ACC112 (cell line): ENCODE measurements around the gene ZGRF1.

Experiments used
- H2AFZ ChIP-seq: fragments of 200-600 bp; sonication (generic); one replicate; pipeline ENCODE4 v1.6.0; 2017; ENCODE audit warnings: antibody characterized with exemption, low read length; ENCODE audit not compliant: unreplicated experiment
- H3K27ac ChIP-seq: fragments of 200-600 bp; sonication (generic); 2 replicates; pipeline ENCODE4 v1.5.1; 2014; ENCODE audit warnings: low read depth, mild to moderate bottlenecking, antibody characterized with exemption, low read length, moderate library complexity
- H3K27me3 ChIP-seq: fragments of 200-600 bp; sonication (generic); 2 replicates; pipeline ENCODE4 v1.6.1; 2014; ENCODE audit warnings: mild to moderate bottlenecking, antibody characterized with exemption, low read length, moderate library complexity, mixed read lengths; ENCODE audit not compliant: insufficient read depth
- H3K36me3 ChIP-seq: fragments of 200-600 bp; sonication (generic); 2 replicates; pipeline ENCODE4 v1.6.1; 2016; ENCODE audit warnings: mild to moderate bottlenecking, antibody characterized with exemption, low read length, moderate library complexity, mixed read lengths; ENCODE audit not compliant: insufficient read depth
- H3K4me1 ChIP-seq: fragments of 200-600 bp; sonication (generic); one replicate; pipeline ENCODE4 v1.6.1; 2016; ENCODE audit warnings: low read length, mixed read lengths; ENCODE audit not compliant: insufficient read depth, unreplicated experiment, control insufficient read depth
- H3K4me3 ChIP-seq: fragments of 200-600 bp; sonication (generic); 2 replicates; pipeline ENCODE4 v1.5.1; 2014; ENCODE audit warnings: mild to moderate bottlenecking, low read depth, low read length
- H3K79me2 ChIP-seq: fragments of 200-600 bp; sonication (generic); one replicate; pipeline ENCODE4 v1.6.0; 2016; ENCODE audit warnings: low read length; ENCODE audit not compliant: control insufficient read depth, unreplicated experiment, insufficient read depth

ZGRF1 gene

DNA sequence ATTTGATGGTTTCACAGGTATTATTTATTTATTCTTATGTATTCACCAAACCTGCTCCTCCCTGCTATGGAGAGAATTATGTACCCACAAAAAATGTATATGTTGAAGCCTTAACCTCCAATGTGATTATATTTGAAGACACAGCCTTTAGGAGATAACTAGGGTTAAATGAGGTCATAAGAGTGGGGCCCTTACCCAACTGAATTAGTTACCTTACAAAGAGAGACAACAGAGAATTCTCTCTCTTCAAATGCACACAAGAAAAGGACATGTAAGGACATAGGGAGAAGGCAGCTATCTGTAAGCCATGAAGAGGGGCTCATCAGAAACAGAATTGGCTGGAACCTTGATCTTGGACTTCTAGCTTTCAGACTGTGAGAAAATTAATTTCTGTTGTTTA, 44.0 kb downstream of the ZGRF1 start:
- H3K36me3 ChIP-seq: no peaks in the 10 kb centered on the region
- H3K4me1 ChIP-seq: peaks cover 11% of the 10 kb centered on the region
- H3K27me3 ChIP-seq: no peaks in the 10 kb centered on the region

DNA sequence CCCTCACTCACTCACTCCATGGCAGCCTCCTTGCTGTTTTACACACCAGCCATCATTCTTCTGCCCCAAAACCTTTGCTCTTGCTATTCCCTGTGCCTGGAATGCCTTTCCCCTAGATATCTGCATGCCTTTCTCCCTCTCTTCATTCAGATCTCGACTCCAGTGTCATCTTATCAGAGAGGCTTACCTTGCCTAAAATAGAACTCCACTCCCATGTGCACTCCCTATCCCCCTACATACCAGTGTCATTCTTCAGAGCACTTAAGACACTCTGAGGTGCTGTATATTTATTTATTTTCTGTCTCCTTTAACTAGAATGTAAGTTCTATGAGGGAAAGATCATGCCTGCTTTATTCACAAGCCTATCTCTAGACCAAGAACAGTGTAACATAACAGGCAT, 45.1 kb downstream of the ZGRF1 start:
- Histone ChIP-seq H2AFZ (no peak overlapping the region), H3K4me1 (peaks cover 11% of the 10 kb centered on the region), H3K4me3 (no peak overlapping the region), H3K36me3 (no peaks in the 10 kb centered on the region), H3K27me3 (no peaks in the 10 kb centered on the region), H3K79me2 (no peaks in the 10 kb centered on the region), H3K27ac (no peak overlapping the region)

More for the DNA sequence above, 44.0 kb downstream of the ZGRF1 start:
- Histone ChIP-seq H3K79me2 (no peaks in the 10 kb centered on the region), H3K4me3 (no peak overlapping the region), H2AFZ (no peak overlapping the region), H3K27ac (no peak overlapping the region)

DNA sequence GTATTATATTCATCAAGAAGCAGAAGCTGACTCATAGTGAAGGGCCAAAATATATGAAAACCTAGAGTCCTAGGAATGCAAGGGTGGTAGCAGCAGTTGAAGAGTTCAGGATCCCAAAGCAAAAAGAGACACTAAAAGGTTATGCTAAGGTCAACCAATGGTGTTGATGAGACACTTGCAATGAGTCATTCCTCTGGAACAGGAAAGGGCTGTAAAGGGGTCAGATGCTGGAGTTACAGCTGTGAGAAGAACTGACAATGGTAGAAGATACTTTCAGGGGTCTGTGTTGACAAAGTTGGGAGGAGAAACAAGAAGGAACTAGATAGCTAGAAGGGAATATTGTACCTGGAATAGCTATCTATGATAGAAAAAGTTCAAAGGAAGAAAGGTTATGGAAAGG, 47.5 kb downstream of the ZGRF1 start:
- Histone ChIP-seq H2AFZ (no peak overlapping the region), H3K4me1 (peaks cover 11% of the 10 kb centered on the region), H3K27ac (no peak overlapping the region), H3K27me3 (no peaks in the 10 kb centered on the region), H3K79me2 (no peaks in the 10 kb centered on the region), H3K36me3 (no peaks in the 10 kb centered on the region), H3K4me3 (no peak overlapping the region)

DNA sequence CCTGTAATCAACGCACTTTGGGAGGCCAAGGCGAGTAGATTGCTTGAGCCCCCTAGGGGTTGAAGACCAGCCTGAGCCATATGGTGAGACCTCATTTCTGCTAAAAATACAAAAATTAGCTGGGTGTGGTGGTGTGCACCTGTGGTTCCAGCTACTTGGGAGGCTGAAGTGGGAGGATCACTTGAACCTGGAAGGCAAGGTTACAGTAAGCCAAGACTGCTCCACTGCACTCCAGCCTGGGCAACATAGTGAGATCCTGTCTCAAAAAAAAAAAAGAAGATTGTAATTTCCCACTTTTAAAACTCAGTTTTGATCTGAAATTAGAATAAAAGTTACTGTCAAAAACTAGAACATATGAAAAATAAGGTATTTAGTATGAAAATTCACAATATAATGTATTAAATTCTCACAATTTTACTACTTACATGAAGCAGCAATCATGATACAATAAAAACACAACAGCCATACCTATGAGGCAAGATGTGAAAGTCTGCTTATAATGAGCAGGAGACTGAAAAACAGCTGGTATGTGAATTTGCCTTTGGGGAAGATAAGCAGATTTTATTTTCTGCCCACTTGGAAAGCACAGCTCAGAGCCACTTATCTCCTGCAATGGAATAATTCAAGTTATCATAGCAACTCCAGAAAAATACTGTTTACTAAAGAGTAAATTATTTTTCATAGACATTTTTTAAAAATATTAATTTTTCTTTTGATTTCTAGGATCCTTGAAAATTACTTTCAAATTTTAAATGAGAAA, 50.6 kb downstream of the ZGRF1 start:
- Histone ChIP-seq H2AFZ (no peak overlapping the region), H3K4me1 (peaks cover 11% of the 10 kb centered on the region), H3K27me3 (no peaks in the 10 kb centered on the region), H3K36me3 (0 out of 2 replicates have a peak, but pooled peaks cover 4% of the 10 kb centered on the region), H3K27ac (no peak overlapping the region), H3K79me2 (no peaks in the 10 kb centered on the region), H3K4me3 (no peak overlapping the region)

DNA sequence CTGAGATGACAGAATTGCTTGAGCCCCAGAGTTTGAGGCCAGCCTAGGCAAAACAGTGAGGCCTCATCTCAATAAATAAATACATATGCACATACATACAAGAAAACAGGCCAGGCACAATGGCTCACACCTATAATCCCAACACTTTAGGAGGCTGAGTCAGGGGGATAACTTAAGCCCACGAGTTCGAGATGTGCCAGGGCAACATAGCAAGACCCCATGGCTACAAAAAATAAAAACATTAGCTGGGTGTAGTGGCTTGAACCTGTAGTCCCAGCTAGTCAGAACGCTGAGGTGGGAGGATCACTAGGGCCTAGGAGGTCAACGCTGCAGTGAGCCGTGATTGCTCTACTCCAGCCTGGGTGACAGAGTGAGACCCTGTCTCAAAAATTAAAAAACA, 69.2 kb downstream of the ZGRF1 start:
- Histone ChIP-seq H3K27ac (no peak overlapping the region), H3K27me3 (no peaks in the 10 kb centered on the region), H2AFZ (no peak overlapping the region), H3K4me1 (no peaks in the 10 kb centered on the region), H3K36me3 (no peaks in the 10 kb centered on the region; the same call in 1 of the 2 replicates), H3K4me3 (no peak overlapping the region), H3K79me2 (no peaks in the 10 kb centered on the region)

DNA sequence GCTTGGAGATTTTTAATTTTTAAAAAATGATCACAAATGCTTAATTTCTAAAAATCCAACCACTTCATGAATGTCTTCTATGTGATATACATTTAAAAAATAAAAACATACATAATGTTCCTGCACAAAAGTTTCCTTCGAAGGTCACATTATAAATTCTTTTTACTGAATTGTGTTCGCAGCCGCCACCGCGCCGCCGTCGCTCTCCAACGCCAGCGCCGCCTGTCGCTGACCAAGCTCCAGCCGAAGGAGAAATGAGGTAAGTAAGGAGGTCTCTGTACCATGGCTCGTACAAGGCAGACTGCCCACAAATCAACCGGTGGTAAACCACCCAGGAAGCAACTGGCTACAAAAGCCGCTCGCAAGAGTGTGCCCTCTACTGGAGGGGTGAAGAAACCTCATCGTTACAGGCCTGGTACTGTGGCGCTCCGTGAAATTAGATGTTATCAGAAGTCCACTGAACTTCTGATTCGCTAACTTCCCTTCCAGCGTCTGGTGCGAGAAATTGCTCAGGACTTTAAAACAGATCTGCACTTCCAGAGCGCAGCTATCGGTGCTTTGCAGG, 71.9 kb downstream of the ZGRF1 start:
- no peaks in the 10 kb centered on the region for H3K4me1 ChIP-seq
- H2AFZ ChIP-seq: no peak overlapping the region
- H3K79me2 ChIP-seq: no peaks in the 10 kb centered on the region
- H3K4me3 ChIP-seq: no peak overlapping the region
- no peaks in the 10 kb centered on the region for H3K27me3 ChIP-seq
- H3K36me3 ChIP-seq: peaks cover 6% of the 10 kb centered on the region; the same call in 1 of the 2 replicates
- H3K27ac ChIP-seq: no peak overlapping the region

DNA sequence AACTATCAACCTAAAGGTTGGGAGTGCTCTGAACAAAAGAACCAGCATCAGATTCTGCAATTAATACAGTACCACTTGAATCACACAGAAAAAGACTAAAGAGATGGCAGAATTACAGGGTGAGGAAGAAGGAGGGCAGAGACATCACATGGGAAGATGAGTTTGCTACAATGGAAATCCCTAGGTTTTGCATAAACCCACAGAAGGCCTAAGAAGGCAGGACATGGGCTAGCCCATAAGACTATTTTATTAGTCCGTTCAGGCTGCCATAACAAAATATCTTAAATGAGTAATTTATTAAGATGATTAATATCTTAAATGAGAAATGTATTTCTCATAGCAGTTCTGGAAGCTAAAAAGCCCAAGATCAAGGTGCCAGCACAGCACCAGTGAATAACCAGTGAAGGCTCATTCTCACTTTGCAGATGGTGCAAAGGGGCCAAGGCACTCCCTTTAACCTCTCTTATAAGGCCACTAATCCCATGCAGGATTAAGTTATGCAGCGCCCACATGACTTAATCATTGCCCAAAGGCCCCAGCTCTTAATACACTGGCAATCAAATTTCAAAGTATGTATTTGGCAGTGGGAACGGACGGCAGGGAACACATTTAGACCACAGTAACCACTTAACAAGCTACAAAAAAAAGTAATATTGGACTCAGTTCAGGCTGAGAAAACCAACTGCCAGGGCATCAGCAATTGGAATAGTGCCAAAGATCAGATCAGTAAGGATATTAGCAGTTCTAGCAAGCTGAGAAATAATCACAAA, 73.1 kb downstream of the ZGRF1 start:
- H3K36me3 ChIP-seq: peaks cover 6% of the 10 kb centered on the region; the same call in 1 of the 2 replicates
- no peak overlapping the region for H3K4me3 ChIP-seq

DNA sequence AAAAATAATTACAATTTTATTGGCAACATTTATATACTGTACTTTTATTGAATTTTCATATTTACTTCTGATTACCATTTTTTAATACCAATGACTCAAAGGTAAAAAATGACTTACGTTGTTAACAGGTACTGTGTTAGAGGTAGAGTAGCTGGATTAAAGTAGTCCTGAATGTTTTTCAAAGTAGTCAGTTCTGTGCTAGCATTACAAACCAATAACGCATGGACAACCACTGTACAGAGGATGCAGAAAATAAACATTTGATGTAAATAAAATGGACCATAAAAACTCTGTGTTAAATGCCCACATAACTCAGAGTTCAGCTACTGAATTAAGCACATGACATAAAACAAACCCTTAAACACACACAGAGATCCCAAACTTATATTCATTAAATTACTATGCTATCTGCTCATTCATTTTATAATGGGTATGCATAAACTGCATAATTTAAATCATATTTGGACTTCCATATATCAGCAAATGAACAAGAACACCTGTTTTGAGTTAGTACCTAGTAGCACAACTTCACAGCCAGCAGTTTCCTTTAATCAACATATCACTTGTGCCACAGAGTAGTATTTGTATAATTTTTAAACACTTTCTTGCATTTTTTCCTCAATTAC, 74.3 kb downstream of the ZGRF1 start:
- Histone ChIP-seq H3K4me3 (no peak overlapping the region), H3K27ac (no peak overlapping the region), H2AFZ (no peak overlapping the region), H3K27me3 (no peaks in the 10 kb centered on the region), H3K79me2 (no peaks in the 10 kb centered on the region), H3K36me3 (0 out of 2 replicates have a peak, but pooled peaks cover 6% of the 10 kb centered on the region), H3K4me1 (no peaks in the 10 kb centered on the region)

More for the DNA sequence above, 73.1 kb downstream of the ZGRF1 start:
- H3K4me1 ChIP-seq: no peaks in the 10 kb centered on the region
- no peak overlapping the region for H2AFZ ChIP-seq
- H3K27ac ChIP-seq: no peak overlapping the region
- H3K79me2 ChIP-seq: no peaks in the 10 kb centered on the region
- no peaks in the 10 kb centered on the region for H3K27me3 ChIP-seq

DNA sequence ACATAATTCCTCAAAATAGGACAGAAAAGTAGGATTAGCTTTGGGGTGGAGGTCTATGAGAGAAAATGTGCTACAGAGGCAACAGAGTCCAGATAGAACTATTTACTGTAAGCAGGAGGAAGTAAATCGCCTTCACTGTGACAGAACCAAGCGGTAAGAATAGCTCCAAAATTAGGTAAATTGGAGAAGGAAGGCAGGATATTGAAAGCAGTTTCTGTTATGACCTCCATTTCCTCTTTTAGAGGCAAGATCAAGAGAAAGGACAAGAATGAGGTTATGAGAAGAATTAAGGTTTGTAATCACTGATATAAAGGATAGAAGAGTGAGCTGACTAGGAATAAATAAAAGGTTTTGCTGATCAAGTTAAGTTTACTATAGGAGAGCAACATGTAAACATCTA, 76.6 kb downstream of the ZGRF1 start:
- Histone ChIP-seq H2AFZ (no peak overlapping the region), H3K27me3 (no peaks in the 10 kb centered on the region), H3K4me3 (no peak overlapping the region), H3K4me1 (no peaks in the 10 kb centered on the region), H3K79me2 (no peaks in the 10 kb centered on the region), H3K27ac (no peak overlapping the region), H3K36me3 (0 out of 2 replicates have a peak, but pooled peaks cover 6% of the 10 kb centered on the region)

DNA sequence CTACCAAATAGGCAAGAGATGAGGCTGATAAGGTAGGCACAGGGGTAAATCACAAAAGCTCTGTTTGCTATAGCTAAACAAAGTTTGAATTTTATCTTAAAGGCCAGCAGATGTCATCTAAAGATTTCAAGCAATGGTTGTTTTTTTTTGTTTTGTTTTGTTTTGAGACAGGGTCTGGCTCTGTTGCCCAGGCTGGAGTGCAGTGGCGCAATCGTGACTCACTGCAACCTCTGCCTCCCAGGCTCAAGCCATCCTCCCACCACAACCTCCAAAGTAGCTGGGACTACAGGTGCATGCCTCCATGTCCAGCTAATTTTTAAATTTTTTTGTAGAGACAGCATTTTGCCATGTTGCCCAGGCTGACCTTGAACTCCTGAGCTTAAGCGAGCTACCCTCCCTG, 77.7 kb downstream of the ZGRF1 start:
- Histone ChIP-seq H2AFZ (no peak overlapping the region), H3K27me3 (no peaks in the 10 kb centered on the region), H3K4me1 (no peaks in the 10 kb centered on the region), H3K79me2 (no peaks in the 10 kb centered on the region), H3K4me3 (no peak overlapping the region), H3K36me3 (0 out of 2 replicates have a peak, but pooled peaks cover 6% of the 10 kb centered on the region), H3K27ac (no peak overlapping the region)
